HG02678 (cell line): ENCODE measurements around the gene TMEM270.

ENCODE experiments used
- ATAC-seq: cut with Tn5 transposase; IDR thresholded peaks from one replicate; pipeline ENCODE4 v1.9.1; 2021; ENCODE audit warnings: mild to moderate bottlenecking, moderate library complexity; ENCODE audit not compliant: unreplicated experiment

The TMEM270 gene

GRCh38 chr7:73885433-73885974, 24.5 kb downstream of the TMEM270 start:
- no peak for ATAC-seq

- ATAC-seq = no peak
Measured at GRCh38 chr7:73885975-73886798, 25.2 kb downstream of the TMEM270 start.

- ATAC-seq = no peak
Measured at GRCh38 chr7:73887762-73888161, 26.8 kb downstream of the TMEM270 start.

- no peak for ATAC-seq
Measured at GRCh38 chr7:73888959-73889358, 28.0 kb downstream of the TMEM270 start.

GRCh38 chr7:73890555-73891147, 29.7 kb downstream of the TMEM270 start:
- ATAC-seq = no peak

- ATAC-seq = no peak
Measured at GRCh38 chr7:73891178-73891885, 30.4 kb downstream of the TMEM270 start.

- ATAC-seq = no peak
Measured at GRCh38 chr7:73892003-73892999, 31.3 kb downstream of the TMEM270 start.

GRCh38 chr7:73893342-73894101, 32.6 kb downstream of the TMEM270 start:
- ATAC-seq = no peak

GRCh38 chr7:73894166-73894565, 33.2 kb downstream of the TMEM270 start:
- no peak for ATAC-seq

- no peak for ATAC-seq
Measured at GRCh38 chr7:73894733-73895551, 34.0 kb downstream of the TMEM270 start.

GRCh38 chr7:73895626-73896025, 34.7 kb downstream of the TMEM270 start:
- ATAC-seq = no peak

- no peak for ATAC-seq
Measured at GRCh38 chr7:73896454-73896853, 35.5 kb downstream of the TMEM270 start.

- ATAC-seq = no peak
Measured at GRCh38 chr7:73899731-73900142, 38.8 kb downstream of the TMEM270 start.

GRCh38 chr7:73900286-73900685, 39.3 kb downstream of the TMEM270 start:
- ATAC-seq = no peak

GRCh38 chr7:73901231-73901822, 40.4 kb downstream of the TMEM270 start:
- ATAC-seq = no peak

GRCh38 chr7:73901823-73902597, 41.1 kb downstream of the TMEM270 start:
- ATAC-seq = no peak

- no peak for ATAC-seq
Measured at GRCh38 chr7:73903321-73904218, 42.6 kb downstream of the TMEM270 start.
